VCaP (cell line): ENCODE measurements around the gene PEF1.
A peak's percentile ranks its signal among the peaks of the same experiment; 100 is the strongest.

ENCODE experiments used
- H3K27ac ChIP-seq: fragments of 450-650 bp; 2 replicates; pipeline ENCODE4 v1.5.1; 2017
- TF ChIP-seq, protein P1 (sequence below): fragments of 450-650 bp; conservative IDR thresholded peaks from 2 replicates; pipeline ENCODE4 v1.5.1; 2017; ENCODE audit warnings: mild to moderate bottlenecking, moderate library complexity

PEF1 gene

DNA sequence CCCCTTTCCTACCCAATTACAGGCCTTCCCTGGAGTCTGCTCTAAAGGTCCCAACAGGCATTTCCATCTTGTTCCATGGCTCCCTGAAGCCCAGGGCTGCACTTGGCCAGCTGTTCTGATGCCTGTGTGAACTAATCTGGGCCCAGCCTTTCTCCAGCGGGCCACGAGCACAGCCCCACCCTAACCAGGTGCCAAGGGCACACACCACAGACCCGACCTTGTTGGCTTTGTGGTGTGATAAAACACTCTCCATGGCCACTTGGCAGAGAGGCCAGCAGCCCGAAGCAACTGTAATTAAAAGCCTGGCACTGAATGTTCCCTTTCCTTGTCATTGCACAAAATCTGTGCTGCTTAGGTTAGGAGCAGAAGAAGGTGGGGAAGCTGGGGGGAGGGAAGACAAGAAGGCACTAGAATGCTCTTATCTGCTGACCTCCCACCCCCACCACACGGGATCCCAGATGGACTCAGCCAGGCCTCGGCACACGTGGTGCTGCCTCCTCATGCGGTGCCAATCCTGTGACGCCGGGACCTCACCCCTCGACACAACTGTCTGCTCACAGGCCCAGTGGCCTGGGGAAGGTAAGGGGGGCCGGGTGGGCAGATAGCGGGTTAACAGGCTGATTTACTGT, 17.3 kb downstream of the PEF1 start:
- peak overlapping the region; percentile 13; the same call in 1 of the 2 replicates for H3K27ac ChIP-seq

DNA sequence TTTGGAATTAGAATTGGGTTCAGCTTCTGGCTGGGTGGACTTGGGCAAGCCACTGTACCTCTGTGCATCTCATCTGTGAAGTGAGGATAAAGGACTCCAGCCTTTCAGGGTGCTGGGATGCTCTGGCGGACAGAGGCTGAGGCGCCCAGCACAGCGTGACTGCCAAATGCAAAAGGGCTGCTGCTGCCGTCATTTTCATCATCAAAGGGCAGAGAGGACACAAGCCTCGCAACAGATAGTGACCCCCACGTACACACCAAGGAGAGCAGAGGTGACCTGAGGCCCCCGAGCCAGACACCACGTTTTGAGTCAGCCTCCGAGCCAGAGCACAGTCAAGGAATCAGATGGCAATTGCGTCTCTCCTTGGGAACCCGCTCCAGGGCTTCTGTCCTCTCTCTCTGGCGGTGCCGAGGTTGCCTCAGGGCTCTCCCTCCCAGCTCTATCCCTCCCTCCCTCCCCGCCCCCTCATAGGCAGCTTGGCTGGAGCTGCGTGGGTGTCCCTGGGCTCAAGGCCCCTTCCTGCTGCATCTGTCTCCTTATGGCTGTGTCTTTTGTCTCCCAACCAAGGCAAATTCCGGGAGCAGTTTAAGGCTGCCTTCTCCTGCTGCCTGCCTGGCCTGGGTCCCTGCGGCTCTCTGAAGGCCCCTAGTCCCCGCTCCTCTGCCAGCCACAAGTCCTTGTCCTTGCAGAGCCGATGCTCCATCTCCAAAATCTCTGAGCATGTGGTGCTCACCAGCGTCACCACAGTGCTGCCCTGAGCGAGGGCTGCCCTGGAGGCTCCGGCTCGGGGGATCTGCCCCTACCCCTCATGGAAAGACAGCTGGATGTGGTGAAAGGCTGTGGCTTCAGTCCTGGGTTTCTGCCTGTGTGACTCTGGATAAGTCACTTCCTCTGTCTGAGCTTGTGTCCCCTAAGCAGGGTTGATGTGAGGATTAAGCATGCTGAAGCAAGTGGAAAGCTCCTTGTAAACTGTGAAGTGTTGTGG, 18.2 kb downstream of the PEF1 start:
- no peak overlapping the region; the same call in 1 of the 2 replicates for H3K27ac ChIP-seq
- TF ChIP-seq, protein P1, sequence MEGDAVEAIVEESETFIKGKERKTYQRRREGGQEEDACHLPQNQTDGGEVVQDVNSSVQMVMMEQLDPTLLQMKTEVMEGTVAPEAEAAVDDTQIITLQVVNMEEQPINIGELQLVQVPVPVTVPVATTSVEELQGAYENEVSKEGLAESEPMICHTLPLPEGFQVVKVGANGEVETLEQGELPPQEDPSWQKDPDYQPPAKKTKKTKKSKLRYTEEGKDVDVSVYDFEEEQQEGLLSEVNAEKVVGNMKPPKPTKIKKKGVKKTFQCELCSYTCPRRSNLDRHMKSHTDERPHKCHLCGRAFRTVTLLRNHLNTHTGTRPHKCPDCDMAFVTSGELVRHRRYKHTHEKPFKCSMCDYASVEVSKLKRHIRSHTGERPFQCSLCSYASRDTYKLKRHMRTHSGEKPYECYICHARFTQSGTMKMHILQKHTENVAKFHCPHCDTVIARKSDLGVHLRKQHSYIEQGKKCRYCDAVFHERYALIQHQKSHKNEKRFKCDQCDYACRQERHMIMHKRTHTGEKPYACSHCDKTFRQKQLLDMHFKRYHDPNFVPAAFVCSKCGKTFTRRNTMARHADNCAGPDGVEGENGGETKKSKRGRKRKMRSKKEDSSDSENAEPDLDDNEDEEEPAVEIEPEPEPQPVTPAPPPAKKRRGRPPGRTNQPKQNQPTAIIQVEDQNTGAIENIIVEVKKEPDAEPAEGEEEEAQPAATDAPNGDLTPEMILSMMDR = no peak

More for the DNA sequence above, 17.3 kb downstream of the PEF1 start:
- TF ChIP-seq, protein P1 = no peak

DNA sequence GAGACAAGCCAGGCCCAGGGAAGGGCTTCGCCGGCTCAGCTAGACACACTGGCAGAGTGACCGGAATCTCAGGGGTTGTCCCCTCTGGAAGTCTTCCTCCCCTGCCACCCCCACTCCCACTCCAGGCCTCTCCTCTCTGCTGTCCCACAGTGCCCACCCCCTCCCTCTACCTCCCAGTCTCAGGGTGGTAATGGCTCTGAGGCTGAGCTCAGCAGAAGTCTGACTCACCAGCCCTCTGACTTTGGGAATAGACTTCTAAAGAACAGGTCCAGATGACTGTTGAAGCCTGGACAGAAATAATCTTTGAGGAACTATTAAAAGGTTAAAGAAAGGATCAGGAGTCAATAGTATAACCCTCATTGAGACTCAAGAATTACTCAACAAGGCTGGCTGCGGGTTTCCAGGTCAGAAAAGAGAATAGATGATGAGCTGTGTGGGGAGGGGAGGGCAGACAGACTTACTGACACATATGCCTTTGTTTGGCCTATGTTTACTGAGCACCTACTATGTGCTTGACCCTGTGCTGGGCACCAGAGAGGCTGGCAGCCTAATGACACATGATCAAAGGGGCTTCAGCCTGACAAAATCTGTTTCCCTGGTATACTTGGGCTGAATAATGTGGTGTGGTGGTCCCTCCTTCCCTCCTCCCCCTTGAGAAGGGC, 19.0 kb downstream of the PEF1 start:
- H3K27ac ChIP-seq = no peak overlapping the region
- TF ChIP-seq, protein P1 = no peak

DNA sequence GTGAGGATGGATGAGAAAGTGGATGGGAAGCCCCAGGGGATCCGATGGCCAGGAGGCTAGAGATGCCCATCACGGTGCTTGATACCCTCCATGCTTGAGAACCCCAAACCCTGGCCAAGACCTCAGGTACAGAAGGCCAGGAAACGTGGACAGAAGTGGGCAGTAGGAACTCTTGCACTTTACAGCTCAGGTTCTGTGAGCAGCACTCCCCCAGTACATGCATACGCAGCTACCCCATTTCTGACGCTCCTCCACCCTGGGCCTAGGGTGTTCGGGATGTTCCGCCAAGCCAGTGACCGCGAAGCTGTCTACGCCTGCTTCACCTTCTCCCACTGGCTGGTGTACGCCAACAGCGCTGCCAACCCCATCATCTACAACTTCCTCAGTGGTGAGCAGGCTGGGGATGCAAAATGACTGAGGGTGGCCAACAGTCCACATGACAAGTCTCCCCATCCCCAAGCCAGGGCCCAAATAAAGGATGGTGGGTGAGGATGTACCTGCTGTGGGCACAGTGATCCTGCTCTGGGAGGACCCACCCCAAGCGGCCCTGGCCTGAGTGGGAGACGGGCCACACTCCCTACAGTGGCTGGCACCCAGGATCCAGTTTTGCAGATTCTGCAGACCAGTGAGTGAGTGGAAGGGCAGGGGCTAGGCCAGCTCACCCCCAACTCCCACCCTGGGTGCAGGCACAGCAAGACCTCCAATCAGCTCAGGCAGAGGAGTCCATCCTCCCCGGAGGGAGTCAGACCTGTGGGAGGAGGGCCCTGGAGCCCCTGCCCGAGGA, 19.8 kb downstream of the PEF1 start:
- TF ChIP-seq, protein P1 = no peak
- no peak overlapping the region for H3K27ac ChIP-seq

DNA sequence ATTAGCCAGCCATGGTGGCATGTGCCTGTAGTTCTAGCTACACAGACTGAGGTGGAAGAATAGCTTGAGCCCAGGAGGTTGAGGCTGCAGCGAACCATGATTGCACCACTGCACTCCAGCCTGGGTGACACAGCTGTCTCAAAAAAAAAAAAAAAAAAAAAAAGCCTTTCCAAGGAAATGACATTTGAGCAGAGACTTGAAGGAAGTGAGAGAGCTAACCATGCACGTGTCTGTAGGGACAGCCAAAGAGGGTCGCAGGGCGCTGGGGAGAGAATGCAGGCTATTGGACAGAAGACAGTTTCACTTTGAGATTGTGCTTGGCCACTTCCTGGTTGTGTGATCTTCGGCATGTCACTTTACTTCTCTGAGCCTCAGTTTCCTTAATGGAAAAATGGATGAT, 20.4 kb downstream of the PEF1 start:
- TF ChIP-seq, protein P1 = no peak
- no peak overlapping the region for H3K27ac ChIP-seq

DNA sequence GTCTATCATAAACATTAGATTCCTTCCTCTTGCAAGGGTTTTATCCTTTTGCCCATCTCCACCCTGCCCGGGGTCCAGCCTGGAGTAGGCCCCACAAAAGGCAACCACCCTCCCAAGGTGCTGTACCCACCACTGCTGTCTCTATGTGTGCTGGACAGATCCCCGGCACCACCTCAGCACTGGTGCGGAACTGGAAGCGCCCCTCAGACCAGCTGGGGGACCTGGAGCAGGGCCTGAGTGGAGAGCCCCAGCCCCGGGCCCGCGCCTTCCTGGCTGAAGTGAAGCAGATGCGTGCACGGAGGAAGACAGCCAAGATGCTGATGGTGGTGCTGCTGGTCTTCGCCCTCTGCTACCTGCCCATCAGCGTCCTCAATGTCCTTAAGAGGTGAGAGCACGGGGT, 21.3 kb downstream of the PEF1 start:
- TF ChIP-seq, protein P1 = no peak
- no peak overlapping the region for H3K27ac ChIP-seq
